Measurements from ENCODE around the gene PRKD1.
"Not testable (repeated sequence)": the region's sequence is repeated elsewhere in the genome, so short reads cannot be mapped to it uniquely, and the experiment has no call there.

PRKD1 gene

GRCh38 chr14:29783556-29783955, 144.1 kb downstream of the PRKD1 start:
- ATAC-seq, result no peak
- TF ChIP-seq BACH2 (CRISPR knock-in tag; IDR thresholded peaks at IDR 0.05; ENCODE audit: borderline replicate concordance), result no peak
- no peak for TF ChIP-seq ZFP3 (CRISPR knock-in tag; IDR thresholded peaks at IDR 0.05)
- TF ChIP-seq ZFP30 (CRISPR knock-in tag; IDR thresholded peaks at IDR 0.05), result no peak
- TF ChIP-seq SNAI2 (CRISPR knock-in tag; IDR thresholded peaks at IDR 0.05), result no peak
- no peak for TF ChIP-seq TSHZ2 (CRISPR knock-in tag; IDR thresholded peaks at IDR 0.05)
- no peak for TF ChIP-seq ISL1 (CRISPR knock-in tag; IDR thresholded peaks at IDR 0.05)
- no peak for TF ChIP-seq RARB (CRISPR knock-in tag; IDR thresholded peaks at IDR 0.05)
- no peak for TF ChIP-seq PPARA (CRISPR knock-in tag; IDR thresholded peaks at IDR 0.05; ENCODE audit: borderline replicate concordance)
- TF ChIP-seq ARNTL (CRISPR knock-in tag; IDR thresholded peaks at IDR 0.05; ENCODE audit: borderline replicate concordance, low read depth), result no peak
- no peak for TF ChIP-seq ZNF8 (CRISPR knock-in tag; IDR thresholded peaks at IDR 0.05)
- no peak for TF ChIP-seq CSRNP3 (CRISPR knock-in tag; IDR thresholded peaks at IDR 0.05)
- no peak for TF ChIP-seq ESRRG (CRISPR knock-in tag; IDR thresholded peaks at IDR 0.05)
- no peak for TF ChIP-seq TCF4 (CRISPR knock-in tag; IDR thresholded peaks at IDR 0.05; ENCODE audit: borderline replicate concordance)
- no peak for TF ChIP-seq PATZ1 (CRISPR knock-in tag; IDR thresholded peaks at IDR 0.05; ENCODE audit: borderline replicate concordance)
- no peak for TF ChIP-seq OSR1 (CRISPR knock-in tag; IDR thresholded peaks at IDR 0.05)
- TF ChIP-seq POU6F1 (CRISPR knock-in tag; IDR thresholded peaks at IDR 0.05; ENCODE audit: borderline replicate concordance, low read depth), result no peak

GRCh38 chr14:29782041-29782440, 145.6 kb downstream of the PRKD1 start:
- TF ChIP-seq OSR1 (CRISPR knock-in tag; IDR thresholded peaks at IDR 0.05), result no peak
- TF ChIP-seq TCF4 (CRISPR knock-in tag; IDR thresholded peaks at IDR 0.05; ENCODE audit: borderline replicate concordance), result no peak
- TF ChIP-seq ZC3H10 (CRISPR knock-in tag; IDR thresholded peaks at IDR 0.05), result no peak
- no peak for TF ChIP-seq SNAI2 (CRISPR knock-in tag; IDR thresholded peaks at IDR 0.05)
- TF ChIP-seq TOX (CRISPR knock-in tag; IDR thresholded peaks at IDR 0.05; ENCODE audit: borderline replicate concordance), result no peak
- no peak for TF ChIP-seq PATZ1 (CRISPR knock-in tag; IDR thresholded peaks at IDR 0.05; ENCODE audit: borderline replicate concordance)
- no peak for TF ChIP-seq ESRRG (CRISPR knock-in tag; IDR thresholded peaks at IDR 0.05)
- no peak for TF ChIP-seq BACH2 (CRISPR knock-in tag; IDR thresholded peaks at IDR 0.05; ENCODE audit: borderline replicate concordance)
- no peak for TF ChIP-seq ZNF8 (CRISPR knock-in tag; IDR thresholded peaks at IDR 0.05)
- no peak for TF ChIP-seq RARB (CRISPR knock-in tag; IDR thresholded peaks at IDR 0.05)
- TF ChIP-seq PPARA (CRISPR knock-in tag; IDR thresholded peaks at IDR 0.05; ENCODE audit: borderline replicate concordance), result no peak
- TF ChIP-seq ZNF70 (CRISPR knock-in tag; IDR thresholded peaks at IDR 0.05), result no peak
- TF ChIP-seq ZFP30 (CRISPR knock-in tag; IDR thresholded peaks at IDR 0.05), result no peak
- TF ChIP-seq CSDC2 (CRISPR knock-in tag; IDR thresholded peaks at IDR 0.05), result no peak
- TF ChIP-seq ARNTL (CRISPR knock-in tag; IDR thresholded peaks at IDR 0.05; ENCODE audit: borderline replicate concordance, low read depth), result no peak
- ATAC-seq, result no peak

GRCh38 chr14:29777142-29777541, 150.5 kb downstream of the PRKD1 start:
- ATAC-seq, result not testable (repeated sequence)

Measured in SK-N-SH treated with all-trans-retinoic acid at 6 μM for 48 hours (cell line).